Kidney (tissue), 14 donors: ENCODE data around the gene RAB11A. TPM values are rescaled to one million over a fixed set of nuclear protein-coding genes. Genes with fewer than 3 reads are reported as not detected.

Experiments used
- DNase-seq, 5 donors: peaks; one replicate each; pipeline ENCODE4 v3.0.0-alpha.2; 2013 to 2020
- FAIRE-seq: peaks from 2 replicates; lab custom pipeline; 2012; peaks lifted over from hg19 to GRCh38; lab: Jason Lieb, UNC
- H3K27ac ChIP-seq, 2 donors: one replicate each; pipeline ENCODE4 v1.7.0; 2013; ENCODE audit warnings: low read depth in 2 of 2, low read length in 2 of 2, inconsistent platforms in 1 of 2
- H3K27me3 ChIP-seq: one replicate; pipeline ENCODE4 v1.7.1; 2013; ENCODE audit warnings: low read length, inconsistent platforms; ENCODE audit not compliant: control insufficient read depth, insufficient read depth
- H3K36me3 ChIP-seq, 3 donors: one replicate each; pipeline versions ENCODE4 v1.7.0 to v1.7.1; 2013; ENCODE audit warnings: low read length in 3 of 3, control low read depth in 1 of 3, inconsistent platforms in 1 of 3; ENCODE audit not compliant: insufficient read depth in 3 of 3, control insufficient read depth in 2 of 3
- H3K4me1 ChIP-seq, 3 donors: one replicate each; pipeline versions ENCODE4 v1.7.0 to v1.7.1; 2013; ENCODE audit warnings: low read length in 3 of 3, inconsistent platforms in 1 of 3, low read depth in 1 of 3; ENCODE audit not compliant: control insufficient read depth in 2 of 3, insufficient read depth in 2 of 3
- H3K4me3 ChIP-seq, 3 donors: one replicate each; pipeline versions ENCODE4 v1.7.0 to v1.8.1; 2013; ENCODE audit warnings: low read length in 3 of 3, control low read depth in 1 of 3, inconsistent platforms in 1 of 3
- H3K9ac ChIP-seq, 3 donors: one replicate each; pipeline versions ENCODE4 v1.7.0 to v1.7.1; 2013; ENCODE audit warnings: low read length in 3 of 3, control low read depth in 1 of 3, inconsistent platforms in 1 of 3
- H3K9me3 ChIP-seq, 3 donors: one replicate each; pipeline versions ENCODE4 v1.7.0 to v1.7.1; 2013; ENCODE audit warnings: low read length in 3 of 3, control low read depth in 1 of 3, inconsistent platforms in 1 of 3; ENCODE audit not compliant: control insufficient read depth in 2 of 3, insufficient read depth in 1 of 3
- CTCF ChIP-seq: IDR thresholded peaks from 3 replicates; pipeline ENCODE4 v1.5.1; 2012; ENCODE audit warnings: mild to moderate bottlenecking, moderate library complexity, borderline replicate concordance; ENCODE audit not compliant: insufficient read depth; ENCODE audit errors: extremely low read depth
- intact Hi-C: fragments of 100-400 bp; cut with DNase I; formaldehyde crosslinking; loops from one replicate; pipeline ENCODE4 v1.11.1; 2022
- polyA plus RNA-seq: library from polyadenylated mRNA; stranded (reverse); fragments of 350-450 nt; fragmentation: Illumina TruSeq; extraction: RNeasy Lipid Tissue Mini Kit (QIAGEN cat#74804); gene quantifications from one replicate; pipeline ENCODE4 v1.2.3, GENCODE V29; 2014; ENCODE audit warnings: low read depth, low replicate concordance; ENCODE audit not compliant: insufficient read depth
- total RNA-seq: library from RNA; stranded (reverse); fragmentation: NEBNext Ultra II Directional; extraction: Animal tissue kit (Norgen Biotek cat#: 25700); gene quantifications from one replicate; pipeline ENCODE4 v1.2.1, GENCODE V29; 2021
- donor health status: control.
- donor health status: control.
- donor health status: control.
- donor health status: control.
- donor health status: control.
- donor health status: DM: yes; HTN: yes; CAD: no.
- donor health status: Normal renal cell carcinoma (clear cell type).

RAB11A gene
- total and polyA plus RNA-seq, 2 donors from 2014 or later = 216 to 249 TPM

- Histone ChIP-seq H3K27ac (no peak overlapping the region), H3K27me3 (no peaks in the 10 kb centered on the region), H3K36me3 (no peaks in the 10 kb centered on the region), H3K4me1 (peaks cover 0 to 2% (median 0%) of the 10 kb centered on the region in 3 donors), H3K9me3 (no peaks in the 10 kb centered on the region), H3K9ac (no peak overlapping the region), H3K4me3 (no peak overlapping the region)
- DNase-seq (no peak), FAIRE-seq (no peak)
- intact Hi-C loops = no loop called here
- no peak for TF ChIP-seq CTCF
These were observed 48.2 kb upstream of the RAB11A start for GRCh38 chr15:65821070-65821469.

- intact Hi-C loops = no loop called here
- DNase-seq (no peak), FAIRE-seq (no peak)
- Histone ChIP-seq H3K9ac (no peak overlapping the region), H3K27me3 (no peaks in the 10 kb centered on the region), H3K27ac (no peak overlapping the region), H3K4me1 (peaks cover 0 to 2% (median 0%) of the 10 kb centered on the region in 3 donors), H3K36me3 (no peaks in the 10 kb centered on the region), H3K9me3 (no peaks in the 10 kb centered on the region), H3K4me3 (no peak overlapping the region)
- TF ChIP-seq CTCF = no peak
These were observed 47.0 kb upstream of the RAB11A start for GRCh38 chr15:65822316-65822715.

GRCh38 chr15:65824031-65824743, 45.1 kb upstream of the RAB11A start:
- Histone ChIP-seq H3K9me3 (no peaks in the 10 kb centered on the region), H3K4me1 (peaks cover 0 to 2% (median 0%) of the 10 kb centered on the region in 3 donors), H3K36me3 (no peaks in the 10 kb centered on the region), H3K27me3 (no peaks in the 10 kb centered on the region), H3K9ac (peak overlapping the region in 1 of 3 donors; percentile 24), H3K27ac (no peak overlapping the region), H3K4me3 (no peak overlapping the region)
- peak; percentile 62 for TF ChIP-seq CTCF
- no peak for FAIRE-seq
- peak in 3 of 5 donors; percentile 46 to 83 (median 72) for DNase-seq
- intact Hi-C loops = no loop called here
